Stomach (tissue), 4 donors: ENCODE results near the gene HNF4A.

Experiments
- CTCF ChIP-seq, 7 experiments: fragments of 450-650 bp in 4 of 7; fragments of 200-600 bp in 3 of 7; sonication (generic) in 3 of 7; IDR thresholded peaks; one replicate each; pipeline ENCODE4 v1.5.1; 2016 to 2019; ENCODE audit warnings: antibody characterized with exemption in 7 of 7, control low read depth in 2 of 7, mild to moderate bottlenecking in 1 of 7
- POLR2A ChIP-seq, 4 donors: fragments of 450-650 bp; IDR thresholded peaks; one replicate each; pipeline ENCODE4 v1.6.1; 2016; ENCODE audit warnings: antibody characterized with exemption in 4 of 4, control low read depth in 2 of 4, mild to moderate bottlenecking in 1 of 4, moderate library complexity in 1 of 4

GRCh38 chr20:44404204-44405181 lies 49.0 kb downstream of the HNF4A start:
- TF ChIP-seq POLR2A (IDR thresholded peaks at IDR 0.05) (no peak), CTCF (IDR thresholded peaks at IDR 0.05) (no peak)
